ENCODE results near the gene LMO7.
"Not testable (repeated sequence)": the region's sequence is repeated elsewhere in the genome, so short reads cannot be mapped to it uniquely, and the experiment has no call there.

LMO7 gene

GRCh38 chr13:75749407-75749806, 113.3 kb downstream of the LMO7 start:
- no peak for DNase-seq

DNA sequence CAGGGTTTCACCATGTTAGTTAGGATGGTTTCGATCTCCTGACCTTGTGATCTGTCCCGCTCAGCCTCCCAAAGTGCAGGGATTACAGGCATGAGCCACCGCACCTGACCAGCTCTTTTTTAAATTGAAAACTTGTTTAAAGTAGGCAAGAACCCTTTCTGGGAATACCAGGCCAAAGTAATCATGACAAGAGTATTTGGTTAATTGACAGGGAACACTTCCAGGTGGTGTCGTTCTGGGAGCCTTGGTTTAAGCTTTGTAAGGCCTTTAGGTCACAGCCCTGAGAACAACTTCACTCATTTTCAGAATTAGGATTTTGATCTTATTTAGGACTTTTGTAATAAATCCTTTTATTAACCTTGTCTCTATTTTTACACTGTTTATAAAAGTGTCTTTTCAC, 115.2 kb downstream of the LMO7 start:
- no peak for DNase-seq

DNA sequence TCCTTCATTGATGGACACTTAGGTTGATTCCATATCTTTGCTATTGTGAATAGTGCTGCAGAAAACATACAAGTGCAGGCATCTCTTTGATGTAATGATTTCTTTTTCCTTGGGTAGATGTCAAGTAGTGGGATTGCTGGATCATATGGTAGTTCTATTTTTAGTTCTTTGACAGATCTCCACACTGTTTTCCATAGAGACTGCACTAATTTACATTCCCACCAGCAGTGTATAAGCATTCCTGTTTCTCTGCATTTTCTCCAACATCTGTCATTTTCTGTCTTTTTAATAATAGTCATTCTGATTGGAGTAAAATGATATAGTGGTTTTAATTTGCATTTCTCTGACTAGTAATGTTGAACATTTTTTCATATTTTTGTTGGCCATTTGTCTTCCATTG, 116.7 kb downstream of the LMO7 start:
- DNase-seq, result no peak

GRCh38 chr13:75754936-75755335, 118.8 kb downstream of the LMO7 start:
- DNase-seq, result no peak

DNA sequence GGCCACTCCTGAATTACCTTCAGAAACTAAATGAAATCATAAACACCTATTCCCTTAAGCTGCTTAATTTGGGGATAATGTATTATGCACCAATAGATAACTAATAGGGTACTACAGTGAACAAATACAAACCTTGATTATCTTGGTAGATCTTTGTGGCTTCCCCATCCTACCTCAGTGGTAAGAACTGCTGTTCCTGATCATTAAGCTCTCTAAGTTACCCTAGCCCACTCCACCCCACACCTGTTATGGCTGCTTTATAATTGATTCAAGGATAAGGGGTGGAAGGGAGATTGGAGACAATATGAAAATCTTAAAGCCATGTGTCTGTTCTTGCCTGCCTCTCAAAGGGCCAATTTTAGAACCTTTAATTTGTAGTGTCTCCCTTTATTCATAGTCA, 121.2 kb downstream of the LMO7 start:
- DNase-seq, result no peak

DNA sequence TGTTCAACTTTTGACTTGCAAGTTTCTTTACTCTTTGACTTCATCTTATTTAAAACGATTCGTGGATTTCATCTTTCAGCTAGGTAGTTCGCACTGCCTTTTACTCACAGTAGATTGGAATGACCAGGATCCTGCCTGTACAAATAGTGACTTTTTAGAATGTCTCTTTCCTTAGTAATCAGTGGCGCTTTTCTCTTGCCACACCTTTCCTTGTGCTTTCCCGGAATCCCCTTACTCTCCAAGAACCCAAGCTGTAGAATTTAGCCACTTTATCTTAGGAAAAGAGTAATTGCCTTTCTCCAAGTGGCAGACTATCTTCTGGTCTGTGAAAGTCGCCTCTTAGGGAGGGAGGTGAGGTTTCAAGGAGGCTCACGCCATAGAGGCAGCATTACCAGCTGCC, 123.4 kb downstream of the LMO7 start:
- DNase-seq, result no peak

GRCh38 chr13:75760131-75761021, 124.2 kb downstream of the LMO7 start:
- DNase-seq, result peak; percentile 39

DNA sequence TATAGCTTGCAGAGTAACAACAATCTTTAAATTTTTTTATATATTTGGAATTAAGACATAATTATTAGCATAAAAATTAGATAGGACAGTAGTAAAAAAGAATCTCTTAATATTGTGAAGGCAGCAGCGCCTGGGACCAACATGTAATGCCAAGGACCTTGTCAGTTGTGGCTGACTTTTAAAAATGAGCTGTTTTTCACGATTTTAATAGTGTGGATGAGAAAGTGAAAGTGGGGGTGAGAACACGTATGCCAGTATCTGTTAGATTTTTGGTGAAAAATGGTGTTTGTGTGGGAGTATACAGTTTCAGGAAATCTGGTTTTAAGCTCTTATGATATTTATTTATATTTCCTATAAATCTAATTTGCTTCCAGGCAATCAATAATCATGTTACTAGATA, 125.2 kb downstream of the LMO7 start:
- peak; percentile 47 for DNase-seq

DNA sequence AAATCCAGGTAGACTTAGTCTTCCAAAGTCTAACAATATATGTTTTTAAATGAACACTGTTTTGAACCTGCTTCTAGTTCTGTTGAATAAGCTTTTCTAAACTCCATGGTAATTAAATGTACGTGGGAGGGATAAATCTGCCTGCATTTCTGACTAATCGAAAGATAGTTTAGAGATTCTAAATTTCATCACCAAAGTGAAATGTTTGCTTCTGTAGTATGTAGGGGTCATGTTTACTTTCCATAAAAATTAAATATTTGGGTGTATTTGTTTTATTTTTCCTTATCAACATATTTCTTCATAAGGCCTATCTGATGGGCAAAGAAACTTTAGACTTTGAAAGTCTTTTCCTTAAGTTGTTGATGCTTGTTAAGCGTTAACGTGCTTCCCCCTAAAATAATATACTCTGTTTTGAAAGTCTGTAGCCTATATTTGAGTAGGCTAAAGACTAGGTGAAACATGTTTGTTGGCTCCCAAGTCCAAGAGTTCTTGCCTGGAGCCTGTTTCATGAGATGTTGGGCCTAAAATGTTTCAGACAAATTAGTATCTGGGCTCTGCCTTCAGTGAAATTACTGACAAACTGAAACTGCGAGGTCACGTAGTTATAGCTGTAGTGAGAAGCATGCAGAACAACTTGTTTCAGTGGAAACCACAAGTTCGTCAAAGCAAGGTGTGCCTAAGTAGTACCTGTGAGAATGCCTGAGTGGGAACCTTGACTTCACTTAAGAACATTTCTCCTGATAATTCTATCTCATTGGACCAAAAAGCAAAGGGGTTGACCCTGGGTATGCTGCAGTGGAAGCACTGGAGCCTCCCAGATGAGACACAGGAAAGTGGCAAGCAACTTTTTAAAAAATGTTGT, 126.2 kb downstream of the LMO7 start:
- peak; percentile 33 for DNase-seq

DNA sequence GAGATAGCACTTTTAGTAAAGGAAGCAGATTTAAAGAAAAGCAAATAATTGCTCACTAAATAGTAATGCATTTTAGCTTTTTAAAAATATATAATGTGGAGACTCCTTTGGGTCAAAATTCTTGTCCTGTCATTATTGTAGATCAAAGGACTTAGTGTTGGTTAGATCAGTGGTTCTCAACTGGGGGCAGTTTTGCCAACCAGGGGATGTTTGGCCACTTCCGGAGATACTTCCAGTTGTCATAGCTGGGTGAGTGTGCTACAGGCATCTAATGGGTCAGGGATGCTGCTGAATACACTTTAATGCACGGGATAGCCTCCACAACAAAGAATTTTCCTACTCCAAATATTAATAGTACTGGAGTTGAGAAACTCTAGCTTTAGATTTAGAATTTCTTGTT, 126.8 kb downstream of the LMO7 start:
- no peak for DNase-seq

GRCh38 chr13:75763512-75763911, 127.4 kb downstream of the LMO7 start:
- no peak for DNase-seq

- DNase-seq, result no peak
Measured at GRCh38 chr13:75764251-75764925, 128.3 kb downstream of the LMO7 start.

GRCh38 chr13:75764926-75765310, 128.8 kb downstream of the LMO7 start:
- no peak for DNase-seq

DNA sequence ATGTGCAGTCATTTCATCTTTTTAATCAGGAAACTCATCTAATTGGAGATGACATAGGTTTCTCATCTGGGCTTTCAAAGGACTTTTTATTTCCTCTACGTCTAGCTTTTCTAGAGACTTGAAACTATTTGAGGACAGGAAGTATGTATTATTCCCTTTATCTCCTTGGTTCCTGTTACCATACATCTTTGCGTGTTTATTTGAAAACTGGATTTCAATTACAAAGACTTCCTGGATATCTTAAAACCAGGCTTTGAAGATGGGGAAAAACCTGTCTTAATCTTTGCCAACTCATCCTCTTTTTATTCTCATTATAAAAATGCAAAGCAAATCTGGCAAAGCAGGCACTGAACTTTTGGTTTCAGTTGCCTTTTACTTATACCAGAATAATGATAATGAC, 130.5 kb downstream of the LMO7 start:
- no peak for DNase-seq

DNA sequence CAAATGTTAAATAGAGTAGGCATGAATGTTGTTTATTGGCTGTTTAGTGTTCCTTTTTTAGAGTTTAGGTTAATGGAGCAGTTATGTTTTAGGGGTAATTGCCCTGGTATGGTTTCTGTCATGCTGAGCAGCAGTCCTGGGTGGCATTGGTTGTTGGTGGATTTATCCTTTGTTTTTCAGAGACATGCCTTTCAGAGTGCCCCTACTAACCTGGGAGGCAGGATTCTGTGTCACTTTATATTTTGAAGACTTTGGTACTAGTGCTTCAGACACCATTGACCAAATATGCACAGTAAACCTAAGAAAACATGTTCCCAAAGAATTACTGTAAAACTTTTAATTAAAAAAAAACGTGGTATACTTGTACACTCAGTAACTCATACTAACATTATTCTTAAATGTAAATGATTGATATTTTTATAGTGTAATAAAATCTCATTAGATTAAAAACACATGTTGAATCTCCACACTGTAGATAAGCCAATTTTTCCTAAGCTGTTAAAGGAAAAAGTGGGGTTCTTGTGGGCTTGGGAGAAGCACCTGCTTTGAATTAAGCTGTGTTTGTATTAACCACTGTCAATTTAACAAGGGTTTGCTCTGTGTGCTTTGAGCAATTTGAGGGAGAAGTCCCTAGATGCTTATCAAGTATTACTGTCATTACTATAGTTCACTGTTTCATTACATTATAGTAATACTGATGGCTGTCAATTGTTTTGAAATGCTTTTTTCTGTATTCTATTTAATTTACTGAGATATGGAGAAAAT, 133.2 kb downstream of the LMO7 start:
- DNase-seq, result no peak

DNA sequence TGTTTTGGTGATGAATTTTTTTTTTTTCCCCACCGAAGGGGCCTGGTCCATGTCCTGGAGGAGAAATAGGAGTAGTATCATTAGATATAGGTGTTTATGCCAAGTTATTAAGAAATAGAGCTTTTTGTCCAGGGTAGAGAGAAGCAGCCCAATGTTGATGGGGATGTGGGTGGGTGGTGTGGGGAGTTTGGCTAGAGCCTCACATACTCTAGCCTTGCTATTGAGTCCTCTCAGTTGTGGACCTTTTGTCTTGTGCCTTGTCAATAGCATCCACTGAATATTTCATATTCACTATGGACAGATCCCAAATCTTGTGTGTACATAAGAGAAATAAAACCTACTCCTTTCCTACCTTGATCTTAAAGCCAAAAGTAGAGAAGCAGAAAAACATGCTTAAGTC, 134.0 kb downstream of the LMO7 start:
- DNase-seq, result no peak

GRCh38 chr13:75770592-75771011, 134.5 kb downstream of the LMO7 start:
- no peak for DNase-seq

DNA sequence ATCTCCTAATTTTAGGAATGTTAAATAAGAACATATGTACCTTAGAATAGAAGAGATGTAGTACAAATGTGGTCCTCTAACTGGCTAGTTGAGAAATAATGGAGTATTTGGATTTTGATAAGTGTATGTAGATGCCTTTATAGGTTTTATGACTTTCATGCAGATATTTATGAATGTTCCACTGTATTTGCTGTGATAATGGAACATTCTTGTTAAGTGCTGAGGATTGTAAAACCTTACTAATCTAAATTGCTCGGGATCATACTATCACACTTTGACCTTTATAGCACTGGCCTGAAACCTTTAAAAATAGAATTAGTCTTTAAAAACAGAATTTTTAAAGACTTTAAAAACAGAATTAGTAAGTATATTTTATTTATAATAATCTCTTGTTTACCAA, 135.1 kb downstream of the LMO7 start:
- no peak for DNase-seq

- DNase-seq, result no peak
Measured at GRCh38 chr13:75771818-75772217, 135.7 kb downstream of the LMO7 start.

- DNase-seq, result no peak
Measured at GRCh38 chr13:75774176-75774575, 138.0 kb downstream of the LMO7 start.

DNA sequence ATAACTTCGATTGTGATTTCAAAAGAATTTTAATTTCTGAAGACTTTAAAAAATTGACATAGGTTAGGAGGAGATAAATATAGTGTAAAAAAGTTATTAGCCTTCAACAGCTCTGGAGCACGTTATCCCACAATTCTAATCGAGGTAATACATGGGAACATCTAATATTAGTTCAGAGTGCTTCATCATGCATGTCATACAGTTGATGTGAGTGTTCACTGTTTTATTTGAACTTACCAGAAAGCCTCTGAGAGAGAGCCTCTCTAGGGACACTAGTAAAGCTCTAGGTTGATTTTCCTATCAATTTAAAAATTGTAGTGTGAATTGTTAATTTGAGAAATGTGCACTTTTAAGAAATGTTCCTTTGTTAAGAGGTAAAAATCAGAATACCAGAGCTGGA, 140.4 kb downstream of the LMO7 start:
- no peak for DNase-seq

GRCh38 chr13:75779393-75779792, 143.3 kb downstream of the LMO7 start:
- no peak for DNase-seq

GRCh38 chr13:75780103-75780502, 144.0 kb downstream of the LMO7 start:
- not testable (repeated sequence) for DNase-seq
